Heart right ventricle (tissue), 16 donors: ENCODE measurements around the gene GRIK2. TPM values are rescaled to one million over a fixed set of nuclear protein-coding genes. Genes with fewer than 3 reads are reported as not detected.
A peak's percentile ranks its signal among the peaks of the same experiment; 100 is the strongest.
"Not testable (repeated sequence)": the region's sequence is repeated elsewhere in the genome, so short reads cannot be mapped to it uniquely, and the experiment has no call there.

Source experiments
- ATAC-seq, 8 donors: fragments of 200-7000 bp; cut with Tn5 transposase; one replicate each; pipeline ENCODE4 v1.9.1; 2020; ENCODE audit warnings: mild to moderate bottlenecking in 8 of 8, moderate library complexity in 8 of 8, moderate number of reproducible peaks in 1 of 8
- DNase-seq, 2 donors: peaks; one replicate each; pipeline ENCODE4 v3.0.0-alpha.2; 2020
- H3K27ac ChIP-seq, 10 donors: fragments of 200-600 bp; sonication (generic) in 2 of 10; one replicate each; pipeline versions ENCODE4 v1.5.0 to v1.8.0; 2020 to 2022; ENCODE audit warnings: mild to moderate bottlenecking in 3 of 10
- H3K27me3 ChIP-seq, 7 donors: fragments of 200-600 bp; one replicate each; pipeline ENCODE4 v1.8.0; 2021 to 2022; ENCODE audit warnings: mild to moderate bottlenecking in 2 of 7
- H3K36me3 ChIP-seq, 9 donors: fragments of 200-600 bp; sonication (generic) in 1 of 9; one replicate each; pipeline versions ENCODE4 v1.5.0 to v1.8.0; 2020 to 2022; ENCODE audit warnings: mild to moderate bottlenecking in 2 of 9
- H3K4me1 ChIP-seq, 9 donors: fragments of 200-600 bp; sonication (generic) in 1 of 9; one replicate each; pipeline versions ENCODE4 v1.5.0 to v1.8.0; 2020 to 2022; ENCODE audit warnings: mild to moderate bottlenecking in 4 of 9
- H3K4me3 ChIP-seq, 10 donors: fragments of 200-600 bp; sonication (generic) in 2 of 10; one replicate each; pipeline versions ENCODE4 v1.5.0 to v1.8.0; 2020 to 2022; ENCODE audit warnings: mild to moderate bottlenecking in 7 of 10, moderate library complexity in 2 of 10
- H3K9me3 ChIP-seq, 11 donors: fragments of 200-600 bp in 10 of 11; sonication (generic) in 2 of 11; one replicate each; pipeline versions ENCODE4 v1.5.0 to v1.8.0; 2013 to 2022; ENCODE audit warnings: mild to moderate bottlenecking in 2 of 11, control low read depth in 1 of 11, moderate library complexity in 1 of 11
- WGBS, 2 donors: extraction: QIAGEN DNeasy Blood & Tissue Kit; methylation state at CpG; one replicate each; pipeline ENCODE4 v1.1.7; 2013; ENCODE audit warnings: inconsistent platforms in 1 of 2; 5-methylcytosine and 5-hydroxymethylcytosine counted together
- intact Hi-C, 10 donors: fragments of 100-400 bp; cut with DNase I; formaldehyde crosslinking; loops; one replicate each; pipeline versions ENCODE4 v1.11.1 to v1.14.2; 2022
- long read RNA-seq, 3 donors: library from polyadenylated mRNA; unstranded; transcript quantifications; one replicate each; pipeline ENCODE4 v2.0.0, GENCODE V29; 2020 to 2021
- polyA plus RNA-seq, 2 donors: library from polyadenylated mRNA; stranded (reverse); fragments of 200-250 nt; gene quantifications; one replicate each; pipeline ENCODE4 v1.2.3, GENCODE V29; 2013
- total RNA-seq, 10 donors: library from RNA; stranded (reverse); fragmentation: NEBNext Ultra II Directional in 3 of 10; extraction: Animal tissue kit (Norgen Biotek cat#: 25700) in 3 of 10; gene quantifications; one replicate each; pipeline versions ENCODE4 v1.2.1 to v1.2.4, GENCODE V29; 2021 to 2023
- TF ChIP-seq, protein P1 (sequence below), 9 donors: fragments of 200-600 bp; sonication (generic) in 2 of 9; IDR thresholded peaks; one replicate each; pipeline versions ENCODE4 v1.5.0 to v1.8.0; 2021 to 2022; ENCODE audit warnings: antibody characterized with exemption in 9 of 9, mild to moderate bottlenecking in 5 of 9, moderate library complexity in 1 of 9
- donor health status: Arrhythmogenic right ventricular cardiomyopathy.
- donor health status: ischemic (EF 13 %, LVEDD 7.1; RV severe dilation, severe dysfunction).
- donor health status: healthy with polysubstance abuse.
- donor health status: DM: no; HTN: yes; CAD: no.
- donor health status: DM: no; HTN: no; CAD: no.
- donor health status: ischemic (EF 25% LVEDD 6.9; RV normal size, moderate dysfunction).
- donor health status: ischemic (EF 25% LVEDD 5.7; RV mildly dilated, moderate dysfunction).
- donor health status: healthy.
- donor health status: DM: yes; HTN: yes; CAD: no.
- donor health status: Ischemic cardiomyopathy.
- donor health status: ischemic (EF 35%, LVEDD 5.7; RV mildly dilated, moderate dysfunction).
- donor health status: nonischemic (EF 11% LVEDD 7.7; RV severe dilation, severe dysfunction).
- donor health status: DM: yes; HTN: yes; CAD: no.
- donor health status: PGD.
- donor health status: ischemic (EF 29% LVEDD 5.4; RV normal size, mild dysfunction).
- donor health status: nonischemic (EF 23%, LVEDD 6.1; RV moderate dilation, normal function).

GRIK2 gene
- 1 to 10 TPM in 8 of 10 donors, under 1 TPM in 2; 0.21 to 7.0 (median 2.7) TPM for total RNA-seq
- polyA plus RNA-seq: 1 to 10 TPM in 1 of 2 donors, under 1 TPM in 1; 0.13 to 3.0 TPM
- long read RNA-seq, donor 1: 0 reads
- long read RNA-seq, donor 2, partial matches to known transcripts: 1 of 1 reads
- long read RNA-seq, donor 2, other reads (novel, unspliced or antisense): 0 of 1 reads
- long read RNA-seq, donor 3, full-length matches to known transcripts: 1 of 1 reads
- long read RNA-seq, donor 3, partial matches to known transcripts: 0 of 1 reads
- long read RNA-seq, donor 3, other reads (novel, unspliced or antisense): 0 of 1 reads

DNA sequence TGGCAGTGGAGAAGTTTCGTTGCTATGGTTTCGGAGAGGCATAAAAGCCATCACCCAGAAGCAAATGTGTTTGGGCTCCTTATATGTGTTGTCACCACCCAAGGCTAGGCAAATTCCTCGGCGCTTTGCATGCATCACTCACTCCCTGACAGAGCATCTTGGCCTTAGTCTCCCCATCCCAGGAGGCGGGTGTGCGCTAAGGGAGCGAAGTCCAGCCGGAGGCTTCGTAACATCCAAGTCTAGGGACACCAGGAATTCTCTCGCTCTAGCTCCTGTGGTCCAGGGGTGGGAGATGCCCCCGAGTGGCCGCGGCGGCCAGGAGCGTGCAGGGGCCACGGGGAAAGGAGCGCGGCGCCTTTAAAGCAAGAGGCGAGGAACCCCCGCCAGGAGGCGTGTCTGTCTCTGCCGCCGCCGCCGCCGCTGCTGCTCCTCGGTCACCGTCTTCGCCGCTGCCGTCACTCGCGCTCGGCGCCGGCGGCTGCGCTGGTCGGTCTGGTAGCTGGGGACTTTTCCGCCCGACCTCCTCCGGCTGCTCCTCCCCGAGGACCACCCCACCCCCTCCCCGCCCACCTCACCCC is at the start of gene GRIK2:
Gene GRIK2 (plus strand): TSS at position 458 of the 578 bp plus-strand sequence.
- H3K4me3 ChIP-seq: peak within 1 kb of the TSS; percentile 5 to 54 (median 46)
- peak within 1 kb of the TSS in 1 of 10 donors; percentile 23 for H3K27ac ChIP-seq
- ATAC-seq (peak; percentile 22 to 90 (median 74)), DNase-seq (peak in 1 of 2 donors; percentile 49)
- intact Hi-C loops: no loop called here
- H3K9me3 ChIP-seq: peaks cover 0 to 2% (median 0%) of the 10 kb centered on the region in 11 donors
- peaks cover 0 to 20% (median 0%) of the 10 kb centered on the region in 9 donors for H3K4me1 ChIP-seq
- no peaks in the 10 kb centered on the region for H3K36me3 ChIP-seq
- H3K27me3 ChIP-seq: peaks cover 11 to 75% (median 48%) of the 10 kb centered on the region in 7 donors
- TF ChIP-seq, protein P1, sequence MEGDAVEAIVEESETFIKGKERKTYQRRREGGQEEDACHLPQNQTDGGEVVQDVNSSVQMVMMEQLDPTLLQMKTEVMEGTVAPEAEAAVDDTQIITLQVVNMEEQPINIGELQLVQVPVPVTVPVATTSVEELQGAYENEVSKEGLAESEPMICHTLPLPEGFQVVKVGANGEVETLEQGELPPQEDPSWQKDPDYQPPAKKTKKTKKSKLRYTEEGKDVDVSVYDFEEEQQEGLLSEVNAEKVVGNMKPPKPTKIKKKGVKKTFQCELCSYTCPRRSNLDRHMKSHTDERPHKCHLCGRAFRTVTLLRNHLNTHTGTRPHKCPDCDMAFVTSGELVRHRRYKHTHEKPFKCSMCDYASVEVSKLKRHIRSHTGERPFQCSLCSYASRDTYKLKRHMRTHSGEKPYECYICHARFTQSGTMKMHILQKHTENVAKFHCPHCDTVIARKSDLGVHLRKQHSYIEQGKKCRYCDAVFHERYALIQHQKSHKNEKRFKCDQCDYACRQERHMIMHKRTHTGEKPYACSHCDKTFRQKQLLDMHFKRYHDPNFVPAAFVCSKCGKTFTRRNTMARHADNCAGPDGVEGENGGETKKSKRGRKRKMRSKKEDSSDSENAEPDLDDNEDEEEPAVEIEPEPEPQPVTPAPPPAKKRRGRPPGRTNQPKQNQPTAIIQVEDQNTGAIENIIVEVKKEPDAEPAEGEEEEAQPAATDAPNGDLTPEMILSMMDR (IDR thresholded peaks at IDR 0.05): peak in 7 of 9 donors; percentile 23 to 50 (median 34)
- 1% methylated on average over 45 of the region's 45 CpGs for WGBS, 2 donors

DNA sequence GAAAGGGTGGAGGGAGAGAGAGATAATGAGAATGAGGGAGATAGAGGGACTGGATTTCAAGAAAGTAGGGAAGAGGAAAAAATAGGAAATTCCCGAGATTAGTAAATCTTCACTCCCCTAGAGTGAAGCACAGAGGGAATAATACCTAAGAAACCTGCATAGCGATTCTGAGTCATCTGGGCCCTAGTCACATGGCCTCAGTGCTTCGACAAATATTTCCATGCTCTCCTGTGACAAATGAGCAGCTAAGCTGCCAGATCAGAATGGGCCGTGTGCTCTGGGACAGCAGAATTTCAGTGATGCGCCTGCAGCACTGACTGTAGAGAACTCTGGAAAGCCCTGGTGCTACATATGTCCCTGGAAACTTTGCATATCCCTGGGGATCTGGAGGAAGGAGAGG is 48.6 kb upstream of the GRIK2 start:
- H3K4me3 ChIP-seq: no peak overlapping the region
- no peaks in the 10 kb centered on the region for H3K4me1 ChIP-seq
- TF ChIP-seq, protein P1 (IDR thresholded peaks at IDR 0.05): no peak
- no peaks in the 10 kb centered on the region for H3K36me3 ChIP-seq
- intact Hi-C loops: no loop called here
- DNase-seq (no peak), ATAC-seq (no peak)
- no peaks in the 10 kb centered on the region for H3K27me3 ChIP-seq
- H3K27ac ChIP-seq: no peak overlapping the region
- peaks cover 0 to 9% (median 0%) of the 10 kb centered on the region in 11 donors for H3K9me3 ChIP-seq
- WGBS, 2 donors: 41 to 51% methylated on average over 5 of the region's 5 CpGs

DNA sequence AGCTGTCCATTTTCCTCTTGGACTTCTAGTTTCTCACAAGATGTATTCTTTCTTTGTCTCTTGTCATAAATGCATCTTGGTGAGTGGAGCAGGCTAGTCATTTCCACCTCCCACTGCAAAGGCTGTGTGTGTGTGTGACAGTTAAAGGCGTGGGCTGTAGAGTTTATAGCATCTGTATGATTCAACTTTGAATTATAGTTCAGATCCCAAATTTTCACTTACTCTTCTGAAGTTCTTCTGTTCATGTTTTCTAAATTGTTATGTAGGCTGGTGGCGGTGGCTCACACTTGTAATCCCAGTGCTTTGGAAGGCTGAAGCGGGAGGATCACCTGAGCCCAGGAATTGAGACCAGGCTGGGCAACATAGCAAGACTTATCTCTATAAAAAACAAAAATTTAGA is 44.7 kb upstream of the GRIK2 start:
- whole genome bisulfite sequencing, 2 donors: 84 to 87% methylated on average over 3 of the region's 3 CpGs
- Histone ChIP-seq H3K27ac (no peak overlapping the region), H3K4me3 (no peak overlapping the region), H3K9me3 (peaks cover 0 to 4% (median 0%) of the 10 kb centered on the region in 11 donors), H3K36me3 (no peaks in the 10 kb centered on the region), H3K4me1 (no peaks in the 10 kb centered on the region), H3K27me3 (no peaks in the 10 kb centered on the region)
- DNase-seq (no peak), ATAC-seq (no peak)
- TF ChIP-seq, protein P1 (IDR thresholded peaks at IDR 0.05): no peak
- intact Hi-C loops: no loop called here

DNA sequence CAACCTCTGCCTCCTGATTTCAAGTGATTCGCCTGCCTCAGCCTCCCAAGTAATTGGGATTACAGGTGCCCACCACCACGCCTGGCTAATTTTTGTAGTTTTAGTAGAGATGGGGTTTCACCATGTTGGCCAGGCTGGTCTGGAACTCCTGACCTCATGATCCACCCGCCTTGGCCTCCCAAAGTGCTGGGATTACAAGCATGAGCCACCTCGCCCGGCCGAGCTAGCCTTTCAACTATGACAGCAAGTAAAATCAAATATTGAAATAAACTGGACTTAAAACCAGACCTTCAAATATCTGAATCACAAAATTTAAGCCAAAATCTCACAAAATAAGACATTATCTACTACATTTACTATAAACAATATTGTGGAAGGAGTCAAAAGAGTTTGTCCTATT is 42.9 kb upstream of the GRIK2 start:
- H3K4me1 ChIP-seq, H3K27ac ChIP-seq, H3K4me3 ChIP-seq, H3K9me3 ChIP-seq, ATAC-seq, DNase-seq, H3K36me3 ChIP-seq, H3K27me3 ChIP-seq, intact Hi-C loops: not testable (repeated sequence)
- 81 to 87% methylated on average over 6 of the region's 6 CpGs for WGBS, 2 donors

DNA sequence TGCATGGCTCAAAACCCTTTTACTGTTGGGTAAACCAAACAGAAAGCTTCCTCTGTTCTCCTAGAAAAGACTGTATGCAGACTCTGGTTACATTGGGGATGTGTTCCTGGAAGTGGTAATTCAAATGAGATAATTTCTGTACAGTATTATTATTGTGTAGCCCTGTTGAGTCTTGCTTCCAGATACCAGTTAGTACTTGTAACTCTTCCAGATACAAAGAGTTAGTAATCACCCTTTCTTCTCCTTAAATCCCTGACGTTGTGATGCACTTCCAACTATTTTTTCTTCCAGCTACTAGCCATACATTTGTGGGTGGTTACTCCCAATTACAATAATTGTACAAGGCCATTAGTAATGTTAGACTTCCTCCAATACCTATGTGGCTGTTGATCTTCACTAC is 42.3 kb upstream of the GRIK2 start:
- Histone ChIP-seq H3K9me3 (peaks cover 0 to 4% (median 0%) of the 10 kb centered on the region in 11 donors), H3K4me3 (no peak overlapping the region), H3K4me1 (no peaks in the 10 kb centered on the region), H3K27me3 (no peaks in the 10 kb centered on the region), H3K36me3 (no peaks in the 10 kb centered on the region), H3K27ac (no peak overlapping the region)
- no peak for ATAC-seq
- intact Hi-C loops: no loop called here
- TF ChIP-seq, protein P1 (IDR thresholded peaks at IDR 0.05): no peak
- 72 to 74% methylated on average over 1 of the region's 1 CpG for WGBS, 2 donors
- DNase-seq: no peak
